ENCODE measurements around the gene DPPA5.

- TF ChIP-seq JUND (IDR thresholded peaks at IDR 0.05) = no peak
- TF ChIP-seq ZNF274 (IDR thresholded peaks at IDR 0.05; ENCODE audit: low read depth, low read length) = no peak
- TF ChIP-seq, protein P1, sequence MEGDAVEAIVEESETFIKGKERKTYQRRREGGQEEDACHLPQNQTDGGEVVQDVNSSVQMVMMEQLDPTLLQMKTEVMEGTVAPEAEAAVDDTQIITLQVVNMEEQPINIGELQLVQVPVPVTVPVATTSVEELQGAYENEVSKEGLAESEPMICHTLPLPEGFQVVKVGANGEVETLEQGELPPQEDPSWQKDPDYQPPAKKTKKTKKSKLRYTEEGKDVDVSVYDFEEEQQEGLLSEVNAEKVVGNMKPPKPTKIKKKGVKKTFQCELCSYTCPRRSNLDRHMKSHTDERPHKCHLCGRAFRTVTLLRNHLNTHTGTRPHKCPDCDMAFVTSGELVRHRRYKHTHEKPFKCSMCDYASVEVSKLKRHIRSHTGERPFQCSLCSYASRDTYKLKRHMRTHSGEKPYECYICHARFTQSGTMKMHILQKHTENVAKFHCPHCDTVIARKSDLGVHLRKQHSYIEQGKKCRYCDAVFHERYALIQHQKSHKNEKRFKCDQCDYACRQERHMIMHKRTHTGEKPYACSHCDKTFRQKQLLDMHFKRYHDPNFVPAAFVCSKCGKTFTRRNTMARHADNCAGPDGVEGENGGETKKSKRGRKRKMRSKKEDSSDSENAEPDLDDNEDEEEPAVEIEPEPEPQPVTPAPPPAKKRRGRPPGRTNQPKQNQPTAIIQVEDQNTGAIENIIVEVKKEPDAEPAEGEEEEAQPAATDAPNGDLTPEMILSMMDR (IDR thresholded peaks at IDR 0.05 in 2 of 3, conservative IDR thresholded peaks at IDR 0.05 in 1 of 3; ENCODE audit: borderline replicate concordance in 1 of 3, insufficient read depth in 1 of 3, low read depth in 2 of 3, low read length in 2 of 3) = no peak
- TF ChIP-seq EZH2 (IDR thresholded peaks at IDR 0.05) = no peak
These were observed 5.4 kb downstream of the DPPA5 start for GRCh38 chr6:73348550-73349204.

All from HCT116 (cell line).